Neural cell (in vitro differentiated cells): ENCODE results near the gene CDH4. TPM values are rescaled to one million over a fixed set of nuclear protein-coding genes. Genes with fewer than 3 reads are reported as not detected.

Experiments used
- H2AFZ ChIP-seq: fragments of 200-600, 300-800 bp; sonication (generic), shearing (Covaris generic); 2 replicates; pipeline ENCODE4 v1.6.0; 2014; ENCODE audit warnings: low read depth, mild to moderate bottlenecking, antibody characterized with exemption, low read length, moderate library complexity
- H3F3A ChIP-seq: fragments of 200-600 bp; shearing (Covaris generic); 2 replicates; pipeline ENCODE4 v1.6.1; 2016; ENCODE audit warnings: mild to moderate bottlenecking, moderate library complexity, mixed read lengths, antibody characterized with exemption, low read length; ENCODE audit not compliant: insufficient read depth, poor library complexity, severe bottlenecking
- H3K27ac ChIP-seq: fragments of 200-600, 300-800 bp; sonication (generic), shearing (Covaris generic); 2 replicates; pipeline ENCODE4 v1.5.1; 2014; ENCODE audit warnings: mild to moderate bottlenecking, low read length, moderate library complexity
- H3K27me3 ChIP-seq: fragments of 300-800, 200-600 bp; sonication (generic), shearing (Covaris generic); 2 replicates; pipeline ENCODE4 v1.6.0; 2014; ENCODE audit warnings: mild to moderate bottlenecking, low read depth, low read length, moderate library complexity; ENCODE audit not compliant: insufficient read depth
- H3K36me3 ChIP-seq: fragments of 300-800, 200-600 bp; sonication (generic), shearing (Covaris generic); 2 replicates; pipeline ENCODE4 v1.5.1; 2014; ENCODE audit warnings: mild to moderate bottlenecking, antibody characterized with exemption, low read length, moderate library complexity; ENCODE audit not compliant: insufficient read depth
- H3K4me2 ChIP-seq: fragments of 300-800, 200-600 bp; sonication (generic), shearing (Covaris generic); 2 replicates; pipeline ENCODE4 v1.6.0; 2014; ENCODE audit warnings: mild to moderate bottlenecking, low read length
- H3K4me3 ChIP-seq: fragments of 300-800, 200-600 bp; sonication (generic), shearing (Covaris generic); 2 replicates; pipeline ENCODE4 v1.5.1; 2014; ENCODE audit warnings: mild to moderate bottlenecking, low read length, moderate library complexity
- H3K79me2 ChIP-seq: fragments of 200-600 bp; shearing (Covaris generic); replicated peaks from 2 replicates; pipeline ENCODE4 v1.6.0; 2014; ENCODE audit warnings: mild to moderate bottlenecking, low read length, moderate library complexity; ENCODE audit not compliant: insufficient read depth
- H3K9ac ChIP-seq: fragments of 300-800, 200-600 bp; sonication (generic), shearing (Covaris generic); 2 replicates; pipeline ENCODE4 v1.6.1; 2016; ENCODE audit warnings: mild to moderate bottlenecking, low read length, mixed read lengths
- H3K9me2 ChIP-seq: fragments of 200-600 bp; shearing (Covaris generic); 2 replicates; pipeline ENCODE4 v1.6.1; 2016; ENCODE audit warnings: mild to moderate bottlenecking, low read length, mixed read lengths; ENCODE audit not compliant: insufficient read depth
- H3K9me3 ChIP-seq: fragments of 200-600, 300-800 bp; sonication (generic), shearing (Covaris generic); 2 replicates; pipeline ENCODE4 v1.6.1; 2016; ENCODE audit warnings: mild to moderate bottlenecking, mixed run types, low read length, moderate library complexity, mixed read lengths
- H4K20me1 ChIP-seq: fragments of 200-600 bp; shearing (Covaris generic); 2 replicates; pipeline ENCODE4 v1.6.1; 2016; ENCODE audit warnings: mild to moderate bottlenecking, mixed run types; ENCODE audit not compliant: insufficient read depth
- EP300 ChIP-seq: fragments of 450-650 bp; conservative IDR thresholded peaks from 2 replicates; pipeline ENCODE4 v1.6.1; 2014; ENCODE audit warnings: antibody characterized with exemption, mild to moderate bottlenecking, moderate library complexity; ENCODE audit not compliant: poor library complexity, severe bottlenecking
- EZH2 ChIP-seq: fragments of 200-600, 300-800 bp; shearing (Covaris generic), sonication (generic); IDR thresholded peaks from 2 replicates; pipeline ENCODE4 v1.6.1; 2014; ENCODE audit warnings: antibody characterized with exemption, low read length, borderline replicate concordance, mild to moderate bottlenecking; ENCODE audit not compliant: insufficient read depth, poor library complexity, severe bottlenecking
- MXI1 ChIP-seq: fragments of 450-650 bp; conservative IDR thresholded peaks from 2 replicates; pipeline ENCODE4 v1.6.1; 2014; ENCODE audit warnings: antibody characterized with exemption, mild to moderate bottlenecking; ENCODE audit not compliant: poor library complexity, severe bottlenecking
- POLR2AphosphoS5 ChIP-seq: IDR thresholded peaks from 2 replicates; pipeline ENCODE4 v1.6.1; 2012
- RAD21 ChIP-seq: fragments of 450-650 bp; conservative IDR thresholded peaks from 2 replicates; pipeline ENCODE4 v1.6.1; 2014; ENCODE audit warnings: antibody characterized with exemption, mild to moderate bottlenecking, moderate library complexity
- SMC3 ChIP-seq: fragments of 450-650 bp; conservative IDR thresholded peaks from 2 replicates; pipeline ENCODE4 v1.6.1; 2014; ENCODE audit warnings: antibody characterized with exemption, mild to moderate bottlenecking, moderate library complexity; ENCODE audit not compliant: poor library complexity
- TAF1 ChIP-seq: IDR thresholded peaks from 2 replicates; pipeline ENCODE4 v1.6.1; 2012; ENCODE audit warnings: low read depth
- polyA plus RNA-seq: library from polyadenylated mRNA; depleted of rRNA; stranded (reverse); fragments of >200 nt; gene quantifications from 2 replicates; pipeline ENCODE4 v1.2.3, GENCODE V29; 2014
- TF ChIP-seq, protein P1 (sequence below): IDR thresholded peaks from 2 replicates; pipeline ENCODE4 v1.6.1; 2012; ENCODE audit warnings: borderline replicate concordance
- TF ChIP-seq, protein P2 (sequence below): fragments of 450-650 bp; IDR thresholded peaks from 2 replicates; pipeline ENCODE4 v1.5.1; 2014; ENCODE audit warnings: antibody characterized with exemption, mild to moderate bottlenecking, moderate library complexity; ENCODE audit not compliant: poor library complexity, severe bottlenecking

Gene CDH4
- polyA plus RNA-seq, 1 donor from 2014 or later = 24.6 TPM

DNA sequence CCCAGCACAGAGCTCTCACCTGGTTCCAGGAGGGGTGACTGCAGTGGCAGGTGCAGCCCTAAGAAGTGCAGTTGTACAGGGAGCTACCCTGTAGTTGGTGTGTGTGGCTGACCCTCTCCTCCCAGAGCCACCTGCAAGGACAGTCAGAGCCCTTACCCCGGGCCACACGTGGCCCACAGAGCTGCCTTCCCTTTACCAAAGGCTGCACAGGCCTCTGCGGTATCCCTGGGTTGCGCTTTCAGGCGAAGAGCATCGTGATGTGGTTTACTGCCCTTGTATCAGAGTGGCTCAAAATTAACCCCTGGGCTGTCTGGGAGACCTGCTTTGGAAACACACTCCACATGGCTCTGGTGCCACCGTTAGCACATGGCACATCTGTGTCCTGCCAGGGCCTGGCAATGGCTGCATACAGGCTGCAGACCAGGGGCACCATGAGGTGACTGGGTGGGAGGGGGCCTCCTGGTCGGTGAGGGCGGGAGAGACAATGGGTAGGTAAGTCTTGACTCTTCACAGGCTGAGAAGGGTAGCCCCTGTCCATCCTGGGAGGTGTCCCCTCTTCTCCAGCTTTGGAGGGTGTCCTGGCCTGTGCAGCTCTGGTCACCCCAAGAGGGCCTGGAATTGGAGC, 81.5 kb downstream of the CDH4 start:
- H2AFZ ChIP-seq = no peak overlapping the region
- no peaks in the 10 kb centered on the region for H3K36me3 ChIP-seq
- no peak overlapping the region for H3K4me3 ChIP-seq
- no peak overlapping the region for H3K27ac ChIP-seq
- no peak overlapping the region for H3K4me2 ChIP-seq
- no peaks in the 10 kb centered on the region for H3K9me3 ChIP-seq
- no peaks in the 10 kb centered on the region for H3K9me2 ChIP-seq
- TF ChIP-seq TAF1 (no peak), EZH2 (no peak), EP300 (no peak), RAD21 (no peak), MXI1 (no peak)
- TF ChIP-seq, protein P1, sequence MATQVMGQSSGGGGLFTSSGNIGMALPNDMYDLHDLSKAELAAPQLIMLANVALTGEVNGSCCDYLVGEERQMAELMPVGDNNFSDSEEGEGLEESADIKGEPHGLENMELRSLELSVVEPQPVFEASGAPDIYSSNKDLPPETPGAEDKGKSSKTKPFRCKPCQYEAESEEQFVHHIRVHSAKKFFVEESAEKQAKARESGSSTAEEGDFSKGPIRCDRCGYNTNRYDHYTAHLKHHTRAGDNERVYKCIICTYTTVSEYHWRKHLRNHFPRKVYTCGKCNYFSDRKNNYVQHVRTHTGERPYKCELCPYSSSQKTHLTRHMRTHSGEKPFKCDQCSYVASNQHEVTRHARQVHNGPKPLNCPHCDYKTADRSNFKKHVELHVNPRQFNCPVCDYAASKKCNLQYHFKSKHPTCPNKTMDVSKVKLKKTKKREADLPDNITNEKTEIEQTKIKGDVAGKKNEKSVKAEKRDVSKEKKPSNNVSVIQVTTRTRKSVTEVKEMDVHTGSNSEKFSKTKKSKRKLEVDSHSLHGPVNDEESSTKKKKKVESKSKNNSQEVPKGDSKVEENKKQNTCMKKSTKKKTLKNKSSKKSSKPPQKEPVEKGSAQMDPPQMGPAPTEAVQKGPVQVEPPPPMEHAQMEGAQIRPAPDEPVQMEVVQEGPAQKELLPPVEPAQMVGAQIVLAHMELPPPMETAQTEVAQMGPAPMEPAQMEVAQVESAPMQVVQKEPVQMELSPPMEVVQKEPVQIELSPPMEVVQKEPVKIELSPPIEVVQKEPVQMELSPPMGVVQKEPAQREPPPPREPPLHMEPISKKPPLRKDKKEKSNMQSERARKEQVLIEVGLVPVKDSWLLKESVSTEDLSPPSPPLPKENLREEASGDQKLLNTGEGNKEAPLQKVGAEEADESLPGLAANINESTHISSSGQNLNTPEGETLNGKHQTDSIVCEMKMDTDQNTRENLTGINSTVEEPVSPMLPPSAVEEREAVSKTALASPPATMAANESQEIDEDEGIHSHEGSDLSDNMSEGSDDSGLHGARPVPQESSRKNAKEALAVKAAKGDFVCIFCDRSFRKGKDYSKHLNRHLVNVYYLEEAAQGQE = no peak
- TF ChIP-seq, protein P2, sequence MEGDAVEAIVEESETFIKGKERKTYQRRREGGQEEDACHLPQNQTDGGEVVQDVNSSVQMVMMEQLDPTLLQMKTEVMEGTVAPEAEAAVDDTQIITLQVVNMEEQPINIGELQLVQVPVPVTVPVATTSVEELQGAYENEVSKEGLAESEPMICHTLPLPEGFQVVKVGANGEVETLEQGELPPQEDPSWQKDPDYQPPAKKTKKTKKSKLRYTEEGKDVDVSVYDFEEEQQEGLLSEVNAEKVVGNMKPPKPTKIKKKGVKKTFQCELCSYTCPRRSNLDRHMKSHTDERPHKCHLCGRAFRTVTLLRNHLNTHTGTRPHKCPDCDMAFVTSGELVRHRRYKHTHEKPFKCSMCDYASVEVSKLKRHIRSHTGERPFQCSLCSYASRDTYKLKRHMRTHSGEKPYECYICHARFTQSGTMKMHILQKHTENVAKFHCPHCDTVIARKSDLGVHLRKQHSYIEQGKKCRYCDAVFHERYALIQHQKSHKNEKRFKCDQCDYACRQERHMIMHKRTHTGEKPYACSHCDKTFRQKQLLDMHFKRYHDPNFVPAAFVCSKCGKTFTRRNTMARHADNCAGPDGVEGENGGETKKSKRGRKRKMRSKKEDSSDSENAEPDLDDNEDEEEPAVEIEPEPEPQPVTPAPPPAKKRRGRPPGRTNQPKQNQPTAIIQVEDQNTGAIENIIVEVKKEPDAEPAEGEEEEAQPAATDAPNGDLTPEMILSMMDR = no peak
- H3K9ac ChIP-seq = no peak overlapping the region
- no peaks in the 10 kb centered on the region for H3F3A ChIP-seq
- H4K20me1 ChIP-seq = no peaks in the 10 kb centered on the region
- no peaks in the 10 kb centered on the region for H3K27me3 ChIP-seq
- H3K79me2 ChIP-seq = no peaks in the 10 kb centered on the region

DNA sequence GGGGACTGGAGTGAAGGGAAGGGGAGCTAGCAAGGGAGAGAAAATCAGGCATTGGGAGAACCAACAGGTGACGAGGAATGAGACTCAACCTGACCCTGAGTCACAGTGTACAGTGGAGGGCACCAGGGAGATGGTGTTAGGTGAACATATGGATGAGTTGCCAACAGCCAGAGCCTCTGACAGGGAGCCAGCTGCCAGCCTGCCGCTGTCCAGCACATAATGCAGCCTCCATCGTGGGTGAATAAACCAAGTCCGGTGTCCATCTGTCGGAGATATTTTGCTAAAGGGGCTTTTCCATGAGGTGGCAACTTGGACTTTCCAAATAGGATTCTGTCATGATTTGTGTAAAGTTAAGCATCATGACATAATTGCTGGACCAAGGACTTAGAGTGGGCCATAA, 88.1 kb downstream of the CDH4 start:
- Histone ChIP-seq H3K4me3 (no peak overlapping the region), H4K20me1 (no peaks in the 10 kb centered on the region), H3K9me3 (no peaks in the 10 kb centered on the region), H3K79me2 (no peaks in the 10 kb centered on the region), H2AFZ (no peak overlapping the region), H3K9ac (no peak overlapping the region), H3F3A (no peaks in the 10 kb centered on the region), H3K27ac (no peak overlapping the region), H3K27me3 (no peaks in the 10 kb centered on the region), H3K9me2 (no peaks in the 10 kb centered on the region), H3K4me2 (no peak overlapping the region), H3K36me3 (no peaks in the 10 kb centered on the region)
- TF ChIP-seq EZH2 = no peak
- no peak for TF ChIP-seq MXI1
- TF ChIP-seq, protein P1 = no peak
- no peak for TF ChIP-seq SMC3
- no peak for TF ChIP-seq TAF1
- no peak for TF ChIP-seq EP300
- TF ChIP-seq POLR2AphosphoS5 = no peak
- TF ChIP-seq, protein P2 = no peak
- TF ChIP-seq RAD21 = no peak
